NCI-H1105 (cell line): Measurements from ENCODE around the gene CRYGD.
"Not testable (repeated sequence)": the region's sequence is repeated elsewhere in the genome, so short reads cannot be mapped to it uniquely, and the experiment has no call there.

Source experiments
- DNase-seq: peaks from one replicate; lab custom pipeline; 2025; lab: John Stamatoyannopoulos, UW

The CRYGD gene

GRCh38 chr2:208129744-208130711 lies 5.7 kb upstream of the CRYGD start, which contains the start of gene CRYGC:
Gene CRYGC (minus strand): TSS chr2:208129828. CDS start chr2:208129792, 36 bp downstream.
- DNase-seq = no peak

DNA sequence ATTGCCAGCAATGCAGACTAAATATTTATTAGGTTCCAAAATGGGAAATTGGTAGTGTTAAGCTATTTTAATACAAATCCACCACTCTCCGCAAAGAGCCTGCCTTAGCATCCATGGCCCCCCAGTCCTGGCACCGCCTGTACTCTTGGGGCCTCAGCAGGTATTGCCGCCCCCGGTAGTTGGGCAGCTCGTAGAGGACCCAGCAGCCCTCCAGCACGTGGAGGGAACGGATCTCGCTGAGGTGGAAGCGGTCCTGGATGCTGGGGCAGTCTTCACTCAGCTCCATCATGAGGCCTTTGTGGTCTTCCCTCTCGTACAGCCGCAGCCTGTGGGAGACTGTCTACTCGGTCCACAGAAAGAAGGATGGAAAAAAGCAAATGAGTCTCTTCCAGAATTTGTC lies 3.8 kb upstream of the CRYGD start:
- DNase-seq = no peak

DNA sequence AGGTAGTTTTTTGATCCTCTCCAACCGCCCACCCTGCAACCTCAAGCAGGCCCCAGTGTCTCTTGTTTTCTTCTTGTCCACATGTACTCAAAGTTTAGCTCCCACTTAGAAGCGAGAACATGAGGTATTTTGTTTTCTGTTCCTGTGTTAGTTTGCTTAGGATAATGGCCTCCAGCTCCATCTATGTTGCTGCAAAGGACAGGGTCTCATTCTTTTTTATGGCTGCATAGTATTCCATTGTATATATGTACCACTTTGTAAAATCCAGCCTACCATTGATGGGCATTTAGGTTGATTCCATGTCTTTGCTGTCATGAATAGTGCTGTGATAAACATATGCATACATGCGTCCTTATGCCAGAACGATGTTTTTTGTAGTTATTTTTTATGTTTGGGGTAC lies 2.8 kb upstream of the CRYGD start:
- DNase-seq = no peak

GRCh38 chr2:208125251-208125650 lies 927 bp upstream of the CRYGD start:
- no peak for DNase-seq

- no peak for DNase-seq
These were observed 2.1 kb downstream of the CRYGD start for GRCh38 chr2:208122248-208122647.

GRCh38 chr2:208118918-208119317 lies 5.4 kb downstream of the CRYGD start:
- DNase-seq = no peak

DNA sequence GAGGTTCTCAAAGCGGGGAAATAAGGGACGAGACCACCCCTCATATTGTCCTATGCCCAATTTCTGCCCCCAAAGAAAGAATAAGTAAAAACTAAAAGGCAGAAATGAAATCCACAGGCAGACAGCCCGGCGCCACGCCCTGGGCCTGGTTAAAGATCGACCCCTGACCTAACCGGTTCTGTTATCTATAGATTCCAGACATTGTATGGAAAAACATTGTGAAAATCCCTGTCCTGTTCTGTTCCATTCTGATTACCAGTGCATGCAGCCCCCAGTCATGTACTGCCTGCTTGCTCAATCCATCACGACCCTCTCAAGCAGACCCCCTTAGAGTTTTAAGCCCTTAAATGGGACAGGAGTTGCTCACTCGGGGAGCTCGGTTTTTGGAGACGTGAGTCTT lies 6.9 kb downstream of the CRYGD start:
- not testable (repeated sequence) for DNase-seq

- DNase-seq = peak; percentile 37
These were observed 11.4 kb downstream of the CRYGD start for GRCh38 chr2:208112969-208113368.

GRCh38 chr2:208112273-208112745 lies 12.0 kb downstream of the CRYGD start:
- DNase-seq = not testable (repeated sequence)

DNA sequence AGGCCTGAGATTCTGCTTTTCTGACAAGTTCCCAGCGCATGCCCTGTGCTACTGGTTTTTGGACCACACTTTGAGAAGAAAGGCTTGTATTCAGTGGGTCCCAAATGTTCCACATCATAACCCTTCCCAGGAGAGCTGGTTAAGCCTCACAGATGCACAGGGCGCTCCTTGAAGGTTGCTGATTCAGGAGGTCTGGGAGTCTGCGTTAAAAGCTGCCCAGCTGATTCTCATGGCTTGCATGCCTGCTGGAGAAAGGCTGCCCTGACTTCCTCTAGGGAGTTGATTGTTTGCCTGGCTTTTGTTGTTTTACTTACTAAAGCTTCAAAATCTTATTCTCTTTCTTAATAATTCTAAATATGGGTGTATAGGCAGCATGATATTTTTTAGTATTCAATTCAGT lies 20.7 kb downstream of the CRYGD start:
- DNase-seq = no peak

GRCh38 chr2:208101716-208102631 lies 22.4 kb downstream of the CRYGD start:
- no peak for DNase-seq

DNA sequence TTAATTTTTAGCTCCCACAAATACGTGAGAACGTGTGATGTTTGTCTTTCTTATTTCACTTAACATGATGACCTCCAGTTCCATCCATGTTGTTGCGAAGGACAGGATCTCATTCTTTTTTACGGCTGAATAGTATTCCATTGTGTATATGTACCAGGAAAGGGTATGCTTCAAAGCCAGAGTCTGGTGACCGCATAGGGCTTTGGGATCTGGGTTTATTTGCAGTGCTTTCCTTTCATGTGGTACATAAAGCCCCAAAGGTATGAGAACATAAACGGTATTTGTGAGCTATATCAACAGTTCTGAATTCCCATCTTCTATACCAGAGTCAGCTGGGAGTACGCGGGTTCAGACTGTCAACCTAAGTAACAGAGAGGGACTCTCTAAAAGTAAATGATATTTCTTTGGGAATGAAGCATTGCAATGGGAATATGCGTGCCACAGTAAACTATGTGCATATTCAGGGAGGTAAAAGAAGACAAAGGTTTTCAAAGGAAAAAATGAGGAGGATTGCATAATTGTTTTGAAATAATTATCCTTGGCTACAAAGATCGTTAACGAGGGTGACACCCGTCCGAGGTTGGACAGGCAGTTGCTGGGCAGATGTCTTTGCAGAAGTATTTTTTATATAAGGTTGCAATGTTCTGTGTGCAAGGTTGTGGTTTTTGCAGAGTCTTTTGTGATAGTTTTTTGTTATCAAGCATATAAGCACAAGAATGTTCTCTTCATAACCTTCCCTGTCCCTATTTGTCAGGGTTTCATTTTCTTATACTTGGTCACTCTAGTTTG lies 24.4 kb downstream of the CRYGD start:
- no peak for DNase-seq

- DNase-seq = not testable (repeated sequence)
These were observed 25.6 kb downstream of the CRYGD start for GRCh38 chr2:208098701-208099100.

DNA sequence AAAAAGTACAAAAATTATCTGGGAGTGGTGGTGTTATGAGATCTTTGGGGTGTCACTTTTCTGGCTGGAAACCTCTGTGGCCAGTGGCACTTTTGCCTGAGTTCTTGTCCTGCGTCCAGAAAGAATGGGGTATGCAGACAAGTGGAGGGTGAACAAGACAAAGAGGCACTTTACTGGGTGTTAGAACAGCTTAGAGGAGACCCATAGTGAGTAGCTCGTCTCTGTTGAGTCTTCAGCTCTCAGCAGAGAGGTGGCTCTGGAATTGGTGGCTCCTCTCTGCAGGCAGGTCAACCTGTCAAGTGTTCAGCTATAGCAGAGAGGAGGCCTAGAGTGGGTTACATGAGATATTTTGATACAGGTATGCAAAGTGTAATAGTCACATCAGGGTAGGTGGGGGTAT lies 26.1 kb downstream of the CRYGD start:
- no peak for DNase-seq

GRCh38 chr2:208097801-208098200 lies 26.5 kb downstream of the CRYGD start:
- no peak for DNase-seq

- DNase-seq = no peak
These were observed 27.0 kb downstream of the CRYGD start for GRCh38 chr2:208097313-208097712.

GRCh38 chr2:208096080-208096479 lies 28.2 kb downstream of the CRYGD start:
- no peak for DNase-seq

- DNase-seq = no peak
These were observed 31.2 kb downstream of the CRYGD start for GRCh38 chr2:208093128-208093527.

DNA sequence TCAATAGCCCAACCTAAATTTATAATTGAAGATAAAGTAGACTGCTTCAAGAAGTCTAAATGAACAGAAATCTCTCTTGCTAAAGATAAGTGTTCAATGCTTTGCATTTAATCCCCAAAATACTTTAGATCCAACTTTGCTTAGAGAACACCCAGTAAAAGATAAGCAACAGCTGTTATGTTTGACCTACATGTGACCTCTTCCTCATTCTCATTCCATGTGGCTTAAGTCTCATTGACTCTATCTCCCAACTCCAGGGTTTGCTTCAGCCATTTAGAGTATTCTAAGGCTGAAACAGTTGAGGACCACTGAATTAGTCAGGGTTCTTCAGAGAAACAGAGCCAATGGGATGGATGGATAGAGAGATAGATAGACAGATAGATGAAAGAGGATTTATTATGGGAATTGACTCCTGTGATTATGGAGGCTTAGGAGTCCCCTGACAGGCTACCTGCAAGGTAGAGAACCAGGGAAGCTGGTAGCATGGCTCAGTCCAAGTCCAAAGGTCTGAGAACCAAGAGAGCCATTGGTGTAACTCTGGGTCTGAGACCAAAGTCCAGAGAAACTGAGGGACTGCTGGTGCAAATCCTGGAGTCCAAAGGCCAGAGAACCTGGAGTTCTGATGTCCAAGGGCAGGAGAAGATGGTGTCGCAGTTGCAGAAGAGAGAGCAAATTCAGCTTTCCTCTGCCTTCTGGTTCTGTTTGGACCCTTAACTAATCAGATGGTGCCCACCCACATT lies 32.1 kb downstream of the CRYGD start:
- DNase-seq = no peak

- DNase-seq = no peak
These were observed 33.9 kb downstream of the CRYGD start for GRCh38 chr2:208090420-208090819.

DNA sequence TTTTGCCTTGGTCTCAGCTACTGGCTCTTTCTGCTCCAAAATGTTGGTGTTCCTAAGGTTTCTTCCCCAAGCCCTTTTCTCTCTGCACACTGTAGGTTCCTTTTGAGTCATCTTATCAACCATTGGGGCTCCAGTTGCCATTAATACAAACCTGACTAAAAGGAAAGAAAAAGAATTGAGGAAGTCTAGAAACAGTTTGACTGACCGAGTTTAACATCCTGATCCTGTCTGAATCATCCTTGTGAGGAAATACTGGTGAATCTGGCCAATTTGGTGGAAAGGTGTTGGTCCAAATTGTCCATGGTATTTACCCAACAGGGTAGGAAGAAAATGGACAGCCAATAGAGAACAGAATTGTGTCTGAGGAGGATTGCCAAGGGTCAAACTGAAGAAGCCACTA lies 38.3 kb downstream of the CRYGD start:
- DNase-seq = no peak
